Glomerular endothelial cell (primary cell): Measurements from ENCODE around the gene PPIL1. TPM values are rescaled to one million over a fixed set of nuclear protein-coding genes. Genes with fewer than 3 reads are reported as not detected.
"Not testable (repeated sequence)": the region's sequence is repeated elsewhere in the genome, so short reads cannot be mapped to it uniquely, and the experiment has no call there.

Source experiments
- DNase-seq: peaks from one replicate; pipeline ENCODE4 v3.0.0-alpha.2; 2011; ENCODE audit warnings: low read depth, low spot score; ENCODE audit errors: extremely low read depth
- total RNA-seq: library from RNA; depleted of rRNA; stranded (reverse); fragments of >200 nt; gene quantifications from 2 replicates; pipeline ENCODE4 v1.2.3, GENCODE V29; 2015

PPIL1 gene
- total RNA-seq = 25.4 and 33.3 TPM in 2 replicates

GRCh38 chr6:36874443-36875249, at the start of gene PPIL1:
Gene PPIL1, minus strand, starts transcription at chr6:36874803. Its CDS starts 31 bp downstream, at chr6:36874772.
- DNase-seq = peak; percentile 77

DNA sequence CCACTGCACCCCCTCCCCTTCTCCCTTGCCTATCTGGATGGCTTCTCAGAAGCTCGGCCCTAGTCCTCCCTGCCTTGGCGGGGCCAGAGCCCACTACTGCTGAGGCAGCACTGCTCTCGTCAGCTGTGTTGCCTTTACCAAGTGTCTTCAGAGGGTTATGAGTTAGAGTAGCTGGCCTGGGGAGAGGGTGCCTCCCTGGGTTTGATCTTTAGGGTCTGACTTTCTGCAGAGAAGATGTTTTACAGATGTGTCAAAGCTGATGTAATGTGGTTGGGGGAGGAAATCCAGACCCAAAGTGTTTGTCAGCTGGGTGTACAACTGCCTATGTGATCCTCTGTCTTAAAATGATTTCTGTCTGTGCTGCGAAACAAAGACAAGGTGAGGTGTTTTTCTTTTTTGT, 49.5 kb upstream of the PPIL1 start:
- no peak for DNase-seq

GRCh38 chr6:36920546-36920945, 45.9 kb upstream of the PPIL1 start:
- DNase-seq = no peak

- DNase-seq = no peak
These were observed 45.4 kb upstream of the PPIL1 start for GRCh38 chr6:36920049-36920448.

DNA sequence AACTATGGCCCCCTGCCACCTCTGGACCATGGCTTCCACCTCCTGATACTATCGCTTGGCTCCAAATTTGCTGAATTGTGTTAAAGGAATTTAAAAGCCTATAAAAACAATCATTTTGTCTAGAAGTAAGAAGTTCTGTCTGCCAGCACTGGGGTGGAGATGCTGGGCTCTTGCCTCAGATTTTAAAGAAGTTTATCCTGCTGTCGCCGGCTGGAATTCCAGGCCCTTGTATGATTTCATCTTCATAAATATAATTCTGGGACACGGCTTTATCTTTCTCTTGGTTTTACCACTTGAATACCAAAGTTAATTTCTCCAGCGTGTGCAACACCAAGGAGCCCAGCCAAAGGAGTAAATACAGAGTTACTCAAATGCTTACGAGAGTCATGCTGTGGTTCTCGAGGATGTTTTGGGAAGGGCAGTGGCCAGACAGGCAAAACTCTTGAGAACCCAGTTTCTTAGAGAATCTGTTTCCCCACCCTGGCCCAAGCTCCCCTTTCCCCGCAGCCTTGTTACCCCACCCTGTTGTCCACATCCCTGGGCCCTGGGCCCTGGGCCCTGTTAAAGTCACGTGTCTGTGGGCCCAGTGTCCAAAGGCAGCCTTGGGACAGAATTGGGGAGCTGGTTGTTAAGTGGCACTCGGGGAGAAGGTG, 43.1 kb upstream of the PPIL1 start:
- no peak for DNase-seq

DNA sequence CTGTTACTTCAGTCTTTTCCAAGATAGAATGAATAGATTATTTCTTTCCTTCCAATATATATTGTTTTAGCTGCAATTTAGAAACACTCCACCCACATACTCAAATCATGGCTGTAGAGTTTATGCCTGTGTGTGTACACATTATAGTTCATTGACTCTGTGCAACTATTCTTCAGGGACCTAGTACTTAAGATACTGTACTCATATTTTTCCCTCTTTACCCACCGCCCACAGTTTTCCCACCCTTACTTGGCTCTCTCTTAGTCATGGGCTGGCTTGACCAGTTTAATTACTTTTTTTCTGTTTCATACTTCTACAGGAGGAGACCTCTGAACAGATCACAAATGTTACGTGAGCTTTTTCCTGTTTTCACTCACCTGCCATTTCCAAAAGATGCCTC, 41.5 kb upstream of the PPIL1 start:
- no peak for DNase-seq

DNA sequence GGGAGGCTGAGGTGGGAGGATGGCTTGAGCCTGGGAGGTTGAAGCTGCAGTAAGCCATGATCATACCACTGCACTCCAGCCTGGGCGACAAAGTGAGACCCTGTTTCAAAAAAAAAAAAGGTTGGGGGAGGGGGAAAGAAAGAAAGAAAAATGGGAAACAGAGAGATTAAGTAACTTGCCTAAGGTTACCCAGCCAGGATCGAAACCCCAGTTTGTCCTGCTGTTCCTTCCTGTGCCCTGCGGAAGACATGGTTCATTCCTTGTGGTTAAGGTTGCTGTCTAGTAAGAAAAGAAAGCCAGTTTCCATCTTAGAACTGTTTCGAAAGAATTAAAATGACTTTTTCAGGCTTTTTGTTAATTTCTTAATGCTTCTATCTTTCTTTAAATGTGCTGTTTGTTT, 41.0 kb upstream of the PPIL1 start:
- DNase-seq = no peak

DNA sequence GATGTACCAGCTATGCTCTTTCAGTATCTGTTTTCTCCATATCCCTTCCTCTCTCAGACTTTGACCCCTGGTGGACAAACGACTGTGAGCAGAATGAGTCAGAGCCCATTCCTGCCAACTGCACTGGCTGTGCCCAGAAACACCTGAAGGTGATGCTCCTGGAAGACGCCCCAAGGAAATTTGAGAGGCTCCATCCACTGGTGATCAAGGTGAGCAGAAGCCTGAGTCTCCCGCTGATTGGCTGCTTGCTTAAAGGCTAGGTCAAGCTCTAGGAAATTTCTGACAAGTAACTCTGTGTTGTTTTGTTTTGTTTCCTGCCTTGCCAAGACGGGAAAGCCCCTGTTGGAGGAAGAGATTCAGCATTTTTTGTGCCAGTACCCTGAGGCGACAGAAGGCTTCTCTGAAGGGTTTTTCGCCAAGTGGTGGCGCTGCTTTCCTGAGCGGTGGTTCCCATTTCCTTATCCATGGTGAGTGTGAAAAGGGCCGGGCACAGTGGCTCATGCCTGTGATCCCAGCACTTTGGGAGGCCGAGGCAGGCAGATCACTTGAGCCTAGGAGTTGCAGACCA, 39.7 kb upstream of the PPIL1 start:
- no peak for DNase-seq

DNA sequence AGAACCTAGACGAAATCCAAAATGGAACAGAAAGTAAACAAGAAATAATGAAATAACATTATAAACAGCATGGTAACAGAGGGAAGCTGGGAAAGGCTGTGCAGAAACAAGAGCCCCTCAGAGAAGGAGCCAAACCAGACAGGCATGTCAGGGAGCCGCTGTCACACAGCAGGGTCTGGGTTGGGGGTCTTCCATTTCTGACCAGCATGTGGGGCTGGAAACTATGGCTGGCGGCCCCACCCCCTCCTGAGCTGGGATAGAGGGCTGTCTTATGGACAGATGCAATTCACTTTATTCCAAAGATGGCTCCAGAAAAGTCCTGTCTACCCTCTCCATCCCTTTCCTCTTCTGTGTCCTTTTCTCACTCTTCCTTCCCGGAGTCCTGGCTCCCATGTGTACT, 38.5 kb upstream of the PPIL1 start:
- DNase-seq = no peak

- no peak for DNase-seq
These were observed 38.0 kb upstream of the PPIL1 start for GRCh38 chr6:36912586-36912985.

- DNase-seq = no peak
These were observed 37.4 kb upstream of the PPIL1 start for GRCh38 chr6:36912030-36912454.

DNA sequence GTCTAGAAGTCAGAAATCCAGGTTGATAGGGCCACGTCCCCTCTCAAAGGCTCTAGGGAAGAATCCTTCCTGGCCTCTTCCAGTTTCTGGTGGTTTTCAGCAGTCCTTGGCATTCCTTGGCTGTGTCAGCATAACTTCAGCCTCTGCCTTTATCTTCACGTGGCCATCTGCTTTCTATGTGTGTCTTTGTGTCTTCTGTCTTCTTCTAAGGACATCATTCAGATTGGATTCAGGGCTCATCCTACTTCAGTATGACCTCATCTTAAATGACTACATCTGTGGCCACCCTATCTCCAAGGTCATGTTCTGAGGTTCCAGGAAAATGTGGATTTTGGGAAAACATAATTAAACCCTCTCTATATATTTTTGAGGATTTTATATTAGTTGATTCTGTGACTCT, 34.1 kb upstream of the PPIL1 start:
- no peak for DNase-seq

GRCh38 chr6:36907781-36908180, 33.2 kb upstream of the PPIL1 start:
- DNase-seq = no peak

DNA sequence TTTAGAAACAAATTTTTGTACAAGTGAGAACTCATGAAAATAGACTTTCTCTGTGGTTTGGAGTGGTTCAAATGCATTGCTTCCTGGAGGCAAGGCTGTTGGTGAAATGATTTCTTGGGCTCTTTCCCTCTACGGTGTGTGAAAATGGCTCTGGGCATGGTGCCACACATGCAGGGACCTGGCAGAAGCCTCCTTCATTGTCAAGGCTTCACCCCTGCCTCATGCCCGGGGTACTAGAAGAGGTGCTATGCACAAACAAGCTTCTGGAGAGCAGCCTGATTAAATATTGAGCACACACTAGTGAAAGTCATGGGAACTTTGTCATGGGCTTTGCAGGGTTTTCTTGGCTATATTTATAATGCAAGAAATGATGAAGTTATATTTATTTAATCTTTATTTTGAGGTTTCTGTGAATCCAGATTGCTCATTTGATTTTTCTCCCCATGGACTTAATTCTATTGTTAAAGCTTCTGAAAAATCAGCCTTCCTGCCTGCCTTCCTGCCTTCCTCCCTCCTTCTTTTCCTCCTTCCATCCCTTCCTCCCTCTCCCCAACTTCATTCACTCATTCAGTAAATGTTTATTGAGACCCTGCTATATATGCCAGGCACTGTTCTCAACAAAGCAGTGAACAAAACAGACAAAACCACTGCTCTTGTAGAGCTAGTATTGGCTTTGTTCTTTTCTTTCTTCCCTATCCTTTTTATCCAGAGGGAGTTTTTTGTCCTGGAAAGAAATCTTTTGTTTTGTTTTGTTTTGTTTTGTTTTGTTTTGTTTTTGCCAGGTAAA, 32.1 kb upstream of the PPIL1 start:
- DNase-seq = no peak

DNA sequence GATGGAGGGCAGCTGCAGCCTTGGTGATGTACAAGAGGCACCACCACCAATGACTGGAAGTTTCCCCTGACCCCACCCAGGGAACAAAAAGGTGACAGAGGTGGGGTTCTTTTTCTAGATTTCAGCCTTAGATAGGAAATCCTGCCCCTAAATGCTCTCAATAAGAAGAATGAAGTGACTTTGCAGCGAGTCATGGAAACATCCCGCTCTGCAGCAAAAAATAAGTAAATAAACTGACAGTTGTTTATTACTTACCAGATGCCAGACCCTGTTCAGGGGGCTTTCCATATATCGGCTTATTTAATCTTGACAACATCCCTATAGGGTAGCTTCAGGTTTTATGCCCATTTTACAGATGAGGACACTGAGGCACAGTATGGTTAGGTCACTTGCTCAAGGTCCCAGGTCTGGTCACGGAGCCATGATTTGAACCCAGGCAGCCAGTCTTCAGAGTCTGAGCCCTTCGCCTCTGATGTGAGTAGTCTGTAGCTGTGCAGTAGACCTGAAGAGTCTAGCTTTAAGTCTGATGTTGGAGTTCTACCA, 30.3 kb upstream of the PPIL1 start:
- DNase-seq = no peak

- DNase-seq = no peak
These were observed 29.5 kb upstream of the PPIL1 start for GRCh38 chr6:36904114-36904513.

DNA sequence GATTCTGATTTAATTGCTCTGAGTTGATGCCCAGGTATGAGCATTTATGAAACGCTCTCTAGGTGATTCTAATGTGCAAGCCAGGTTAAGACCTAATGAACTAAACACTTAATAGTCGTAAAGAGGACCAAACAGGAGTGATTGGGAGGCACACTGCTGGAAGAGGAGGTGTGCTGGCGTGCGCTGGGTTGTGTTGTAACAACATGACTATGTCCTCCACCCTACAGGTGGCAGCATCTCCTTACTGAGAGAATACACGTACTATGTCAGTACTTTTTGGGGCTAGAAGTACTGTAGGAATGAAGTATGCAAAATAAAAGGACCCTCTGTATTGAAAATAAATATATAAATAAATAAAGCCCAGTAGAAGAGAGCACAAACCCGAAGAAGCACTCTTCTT, 23.0 kb upstream of the PPIL1 start:
- DNase-seq = no peak

- no peak for DNase-seq
These were observed 19.7 kb upstream of the PPIL1 start for GRCh38 chr6:36893976-36894932.

DNA sequence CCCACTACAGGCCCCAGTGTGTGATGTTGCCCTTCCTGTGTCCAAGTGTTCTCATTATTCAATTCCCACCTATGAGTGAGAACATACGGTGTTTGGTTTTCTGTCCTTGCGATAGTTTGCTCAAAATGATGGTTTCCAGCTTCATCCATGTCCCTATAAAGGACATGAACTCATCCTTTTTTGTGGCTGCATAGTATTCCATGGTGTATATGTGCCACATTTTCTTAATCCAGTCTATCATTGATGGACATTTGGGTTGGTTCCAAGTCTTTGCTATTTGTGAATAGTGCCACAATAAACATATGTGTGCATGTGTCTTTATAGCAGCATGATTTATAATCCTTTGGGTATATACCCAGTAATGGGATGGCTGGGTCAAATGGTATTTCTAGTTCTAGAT, 16.6 kb upstream of the PPIL1 start:
- DNase-seq = not testable (repeated sequence)
